Measurements from ENCODE around the gene OSCP1. TPM values are rescaled to one million over a fixed set of nuclear protein-coding genes. Genes with fewer than 3 reads are reported as not detected.

OSCP1 gene
- total RNA-seq, 4 donors from 2014 or later: 8.2 to 10.8 (median 9.6) TPM

- no peak for DNase-seq (ENCODE audit: extremely low spot score)
- intact Hi-C loops (cut with DNase I): no loop called here
- WGBS: 81% methylated on average over 2 of the region's 2 CpGs
- H3K9me3 ChIP-seq: no peaks in the 10 kb centered on the region
- H3K27me3 ChIP-seq: peaks cover 0 to 34% (median 0%) of the 10 kb centered on the region in 4 donors
- no peak for TF ChIP-seq POLR2AphosphoS5 (IDR thresholded peaks at IDR 0.05)
- H3K27ac ChIP-seq (replicated peaks in 1 of 4): no peak overlapping the region
- H3K4me3 ChIP-seq: no peak overlapping the region
- H3K36me3 ChIP-seq: no peaks in the 10 kb centered on the region
- peaks cover 0 to 4% (median 0%) of the 10 kb centered on the region in 4 donors for H3K4me1 ChIP-seq
These were observed 33.8 kb upstream of the OSCP1 start for GRCh38 chr1:36484099-36484498.

- WGBS: 54% methylated on average over 13 of the region's 13 CpGs
- no peak for DNase-seq (ENCODE audit: extremely low spot score)
- no peak within 1 kb of the TSS for H3K27ac ChIP-seq (replicated peaks in 1 of 4)
- H3K27me3 ChIP-seq: peaks cover 0 to 32% (median 0%) of the 10 kb centered on the region in 4 donors
- TF ChIP-seq POLR2AphosphoS5 (IDR thresholded peaks at IDR 0.05): no peak
- TF ChIP-seq POLR2A (IDR thresholded peaks at IDR 0.05; ENCODE audit: low read depth): no peak
- no peak for TF ChIP-seq CTCF (IDR thresholded peaks at IDR 0.05)
- TF ChIP-seq EP300 (IDR thresholded peaks at IDR 0.05): no peak
- intact Hi-C loops (cut with DNase I): no loop called here
- H3K9me3 ChIP-seq: no peaks in the 10 kb centered on the region
- H3K4me3 ChIP-seq: peak within 1 kb of the TSS in 3 of 4 donors; percentile 7 to 37 (median 18)
- H3K4me1 ChIP-seq: peaks cover 0 to 4% (median 0%) of the 10 kb centered on the region in 4 donors
- H3K36me3 ChIP-seq: no peaks in the 10 kb centered on the region
These were observed 32.6 kb upstream of the OSCP1 start, which contains the start of gene CSF3R for GRCh38 chr1:36482724-36483388. Gene CSF3R (minus strand): TSS chr1:36482913. CDS start chr1:36479496, 3,417 bp downstream.

GRCh38 chr1:36481771-36482723, 31.8 kb upstream of the OSCP1 start:
- Histone ChIP-seq H3K4me3 (peak overlapping the region in 3 of 4 donors; percentile 7 to 37 (median 18)), H3K27me3 (peaks cover 0 to 32% (median 0%) of the 10 kb centered on the region in 4 donors), H3K27ac (replicated peaks in 1 of 4) (no peak overlapping the region), H3K9me3 (no peaks in the 10 kb centered on the region), H3K36me3 (no peaks in the 10 kb centered on the region), H3K4me1 (peaks cover 0 to 4% (median 0%) of the 10 kb centered on the region in 4 donors)
- TF ChIP-seq POLR2AphosphoS5 (IDR thresholded peaks at IDR 0.05) (no peak), CTCF (IDR thresholded peaks at IDR 0.05) (no peak), EP300 (IDR thresholded peaks at IDR 0.05) (no peak), POLR2A (IDR thresholded peaks at IDR 0.05; ENCODE audit: low read depth) (no peak)
- 38% methylated on average over 26 of the region's 26 CpGs for WGBS
- intact Hi-C loops (cut with DNase I): no loop called here
- no peak for DNase-seq (ENCODE audit: extremely low spot score)

GRCh38 chr1:36481091-36481490, 30.8 kb upstream of the OSCP1 start:
- 83% methylated on average over 5 of the region's 6 CpGs for WGBS
- H3K27me3 ChIP-seq: peaks cover 0 to 32% (median 0%) of the 10 kb centered on the region in 4 donors
- DNase-seq (ENCODE audit: extremely low spot score): no peak
- no peak overlapping the region for H3K4me3 ChIP-seq
- no peaks in the 10 kb centered on the region for H3K9me3 ChIP-seq
- no peak overlapping the region for H3K27ac ChIP-seq (replicated peaks in 1 of 4)
- TF ChIP-seq EP300 (IDR thresholded peaks at IDR 0.05): no peak
- no peak for TF ChIP-seq POLR2A (IDR thresholded peaks at IDR 0.05; ENCODE audit: low read depth)
- TF ChIP-seq CTCF (IDR thresholded peaks at IDR 0.05): no peak
- TF ChIP-seq POLR2AphosphoS5 (IDR thresholded peaks at IDR 0.05): no peak
- H3K4me1 ChIP-seq: peaks cover 0 to 4% (median 0%) of the 10 kb centered on the region in 4 donors
- intact Hi-C loops (cut with DNase I): no loop called here
- H3K36me3 ChIP-seq: no peaks in the 10 kb centered on the region

GRCh38 chr1:36480161-36480560, 29.9 kb upstream of the OSCP1 start:
- intact Hi-C loops (cut with DNase I): no loop called here
- no peak overlapping the region for H3K27ac ChIP-seq (replicated peaks in 1 of 4)
- H3K4me1 ChIP-seq: peaks cover 0 to 4% (median 0%) of the 10 kb centered on the region in 4 donors
- no peak overlapping the region for H3K4me3 ChIP-seq
- H3K9me3 ChIP-seq: no peaks in the 10 kb centered on the region
- peaks cover 0 to 32% (median 0%) of the 10 kb centered on the region in 4 donors for H3K27me3 ChIP-seq
- TF ChIP-seq CTCF (IDR thresholded peaks at IDR 0.05): no peak
- no peak for TF ChIP-seq EP300 (IDR thresholded peaks at IDR 0.05)
- TF ChIP-seq POLR2A (IDR thresholded peaks at IDR 0.05; ENCODE audit: low read depth): no peak
- no peak for TF ChIP-seq POLR2AphosphoS5 (IDR thresholded peaks at IDR 0.05)
- DNase-seq (ENCODE audit: extremely low spot score): no peak
- no peaks in the 10 kb centered on the region for H3K36me3 ChIP-seq
- WGBS: 83% methylated on average over 1 of the region's 2 CpGs

All from esophagus muscularis mucosa (tissue), 4 donors.